Memory B cell (primary cell): ENCODE results near the gene EML3.
A peak's percentile ranks its signal among the peaks of the same experiment; 100 is the strongest.
"Not testable (repeated sequence)": the region's sequence is repeated elsewhere in the genome, so short reads cannot be mapped to it uniquely, and the experiment has no call there.

Experiments used
- ATAC-seq: fragments of 150-1000 bp; cut with Tn5 transposase; 2 replicates; pipeline ENCODE4 v1.10.0; 2021; ENCODE audit warnings: low read depth, mild to moderate bottlenecking, moderate library complexity
- DNase-seq, 2 donors: peaks; one replicate each; pipeline ENCODE4 v3.0.0; 2022; ENCODE audit warnings: low spot score in 2 of 2
- H3K27ac Mint-ChIP-seq: one replicate; pipeline ENCODE4 v1.8.0; 2022; ENCODE audit warnings: mild to moderate bottlenecking, moderate library complexity, mixed read lengths
- H3K27me3 Mint-ChIP-seq: one replicate; pipeline ENCODE4 v1.8.0; 2022; ENCODE audit warnings: mixed read lengths
- H3K36me3 Mint-ChIP-seq: one replicate; pipeline ENCODE4 v1.8.0; 2022; ENCODE audit warnings: mild to moderate bottlenecking, mixed read lengths
- H3K4me1 Mint-ChIP-seq: one replicate; pipeline ENCODE4 v1.8.0; 2022; ENCODE audit warnings: mixed read lengths
- H3K4me3 Mint-ChIP-seq: one replicate; pipeline ENCODE4 v1.8.0; 2022; ENCODE audit warnings: mild to moderate bottlenecking, moderate library complexity, mixed read lengths
- H3K9me3 Mint-ChIP-seq: one replicate; pipeline ENCODE4 v1.8.0; 2022; ENCODE audit warnings: mixed read lengths

The EML3 gene

GRCh38 chr11:62612366-62613290, at the start of gene EML3, which contains the start of gene ROM1:
EML3 (minus strand) TSS chr11:62612775; CDS start chr11:62612457, 318 bp downstream.
ROM1 (plus strand) TSS chr11:62613257; CDS start chr11:62613282, 25 bp downstream.
- H3K36me3 Mint-ChIP-seq, result peaks cover 8% of the 10 kb centered on the region
- peak within 1 kb of the TSS; percentile 95 for H3K27ac Mint-ChIP-seq
- ATAC-seq (peak; percentile 73), DNase-seq (peak; percentile 94 to 98)
- peak within 1 kb of the TSS; percentile 97 for H3K4me3 Mint-ChIP-seq
- H3K9me3 Mint-ChIP-seq, result no peaks in the 10 kb centered on the region
- H3K27me3 Mint-ChIP-seq, result no peaks in the 10 kb centered on the region
- peaks cover 21% of the 10 kb centered on the region for H3K4me1 Mint-ChIP-seq

- no peaks in the 10 kb centered on the region for H3K36me3 Mint-ChIP-seq
- no peak overlapping the region for H3K27ac Mint-ChIP-seq
- DNase-seq, result no peak
- no peaks in the 10 kb centered on the region for H3K27me3 Mint-ChIP-seq
- H3K4me1 Mint-ChIP-seq, result peaks cover 9% of the 10 kb centered on the region
- no peak overlapping the region for H3K4me3 Mint-ChIP-seq
- ATAC-seq, result no peak
- no peaks in the 10 kb centered on the region for H3K9me3 Mint-ChIP-seq
These were observed 44.3 kb upstream of the EML3 start for GRCh38 chr11:62656796-62657429.

- no peaks in the 10 kb centered on the region for H3K27me3 Mint-ChIP-seq
- H3K27ac Mint-ChIP-seq, result peak overlapping the region; percentile 28
- H3K4me1 Mint-ChIP-seq, result peaks cover 16% of the 10 kb centered on the region
- H3K36me3 Mint-ChIP-seq, result no peaks in the 10 kb centered on the region
- DNase-seq (no peak), ATAC-seq (no peak)
- H3K9me3 Mint-ChIP-seq, result no peaks in the 10 kb centered on the region
- peak overlapping the region; percentile 66 for H3K4me3 Mint-ChIP-seq
These were observed 41.7 kb upstream of the EML3 start for GRCh38 chr11:62654297-62654696.

- no peaks in the 10 kb centered on the region for H3K36me3 Mint-ChIP-seq
- peaks cover 16% of the 10 kb centered on the region for H3K4me1 Mint-ChIP-seq
- ATAC-seq, result no peak
- H3K9me3 Mint-ChIP-seq, result no peaks in the 10 kb centered on the region
- H3K4me3 Mint-ChIP-seq, result peak overlapping the region; percentile 97
- H3K27me3 Mint-ChIP-seq, result no peaks in the 10 kb centered on the region
- H3K27ac Mint-ChIP-seq, result peak overlapping the region; percentile 98
- DNase-seq, result no peak
These were observed 39.8 kb upstream of the EML3 start for GRCh38 chr11:62652161-62653006.

- not testable (repeated sequence) for H3K4me3 Mint-ChIP-seq
These were observed 37.7 kb upstream of the EML3 start for GRCh38 chr11:62650283-62650682.

GRCh38 chr11:62649486-62649885, 36.9 kb upstream of the EML3 start:
- Mint-ChIP-seq H3K27me3 (no peaks in the 10 kb centered on the region), H3K9me3 (no peaks in the 10 kb centered on the region), H3K27ac (no peak overlapping the region), H3K4me3 (no peak overlapping the region), H3K4me1 (peaks cover 23% of the 10 kb centered on the region), H3K36me3 (no peaks in the 10 kb centered on the region)
- DNase-seq, result no peak
- ATAC-seq, result no peak

More at GRCh38 chr11:62650283-62650682, 37.7 kb upstream of the EML3 start:
- not testable (repeated sequence) for DNase-seq, H3K27ac Mint-ChIP-seq, H3K27me3 Mint-ChIP-seq, ATAC-seq, H3K9me3 Mint-ChIP-seq, H3K36me3 Mint-ChIP-seq
- H3K4me1 Mint-ChIP-seq, result peaks cover 20% of the 10 kb centered on the region

- ATAC-seq (no peak), DNase-seq (no peak)
- Mint-ChIP-seq H3K27me3 (no peaks in the 10 kb centered on the region), H3K36me3 (no peaks in the 10 kb centered on the region), H3K27ac (no peak overlapping the region), H3K9me3 (no peaks in the 10 kb centered on the region), H3K4me1 (peaks cover 23% of the 10 kb centered on the region), H3K4me3 (no peak overlapping the region)
These were observed 36.4 kb upstream of the EML3 start for GRCh38 chr11:62648967-62649364.

- DNase-seq (no peak), ATAC-seq (no peak)
- H3K27ac Mint-ChIP-seq, result no peak overlapping the region
- no peaks in the 10 kb centered on the region for H3K9me3 Mint-ChIP-seq
- H3K27me3 Mint-ChIP-seq, result no peaks in the 10 kb centered on the region
- peaks cover 20% of the 10 kb centered on the region for H3K4me1 Mint-ChIP-seq
- no peaks in the 10 kb centered on the region for H3K36me3 Mint-ChIP-seq
- H3K4me3 Mint-ChIP-seq, result no peak overlapping the region
These were observed 35.8 kb upstream of the EML3 start for GRCh38 chr11:62648185-62648966.

GRCh38 chr11:62647609-62648005, 35.0 kb upstream of the EML3 start:
- no peak overlapping the region for H3K27ac Mint-ChIP-seq
- peaks cover 19% of the 10 kb centered on the region for H3K4me1 Mint-ChIP-seq
- no peaks in the 10 kb centered on the region for H3K27me3 Mint-ChIP-seq
- no peaks in the 10 kb centered on the region for H3K9me3 Mint-ChIP-seq
- DNase-seq (no peak), ATAC-seq (no peak)
- no peak overlapping the region for H3K4me3 Mint-ChIP-seq
- H3K36me3 Mint-ChIP-seq, result no peaks in the 10 kb centered on the region

- Mint-ChIP-seq H3K27ac (peak overlapping the region; percentile 88), H3K9me3 (no peaks in the 10 kb centered on the region), H3K4me1 (peaks cover 15% of the 10 kb centered on the region), H3K4me3 (peak overlapping the region; percentile 90), H3K27me3 (no peaks in the 10 kb centered on the region), H3K36me3 (no peaks in the 10 kb centered on the region)
- DNase-seq, result no peak
- ATAC-seq, result no peak
These were observed 34.4 kb upstream of the EML3 start for GRCh38 chr11:62646825-62647608.

GRCh38 chr11:62645946-62646824, 33.6 kb upstream of the EML3 start, which contains the start of gene GANAB:
GANAB (minus strand) TSS chr11:62646613; CDS start chr11:62646599, 14 bp downstream.
- Mint-ChIP-seq H3K36me3 (no peaks in the 10 kb centered on the region), H3K4me3 (peak within 1 kb of the TSS; percentile 90), H3K27ac (peak within 1 kb of the TSS; percentile 88), H3K4me1 (peaks cover 11% of the 10 kb centered on the region), H3K9me3 (no peaks in the 10 kb centered on the region), H3K27me3 (no peaks in the 10 kb centered on the region)
- peak; percentile 99 for ATAC-seq
- peak; percentile 87 to 96 for DNase-seq

GRCh38 chr11:62645671-62645945, 33.0 kb upstream of the EML3 start:
- Mint-ChIP-seq H3K36me3 (no peaks in the 10 kb centered on the region), H3K9me3 (no peaks in the 10 kb centered on the region)
- no peak for ATAC-seq

More at GRCh38 chr11:62645671-62645945, 33.0 kb upstream of the EML3 start:
- Mint-ChIP-seq H3K4me1 (peaks cover 9% of the 10 kb centered on the region), H3K27me3 (no peaks in the 10 kb centered on the region), H3K27ac (peak overlapping the region; percentile 88), H3K4me3 (peak overlapping the region; percentile 90)
- no peak for DNase-seq
